ENCODE measurements around the gene KRTAP5-11.
"Not testable (repeated sequence)": the region's sequence is repeated elsewhere in the genome, so short reads cannot be mapped to it uniquely, and the experiment has no call there.

Gene KRTAP5-11

GRCh38 chr11:71534711-71535608 lies 47.7 kb downstream of the KRTAP5-11 start:
- not testable (repeated sequence) for FAIRE-seq; DNase-seq (ENCODE audit: insufficient read length, low spot score)

GRCh38 chr11:71532036-71532610 lies 50.6 kb downstream of the KRTAP5-11 start:
- FAIRE-seq, result no peak
- no peak for DNase-seq (ENCODE audit: insufficient read length, low spot score)

Data from HTR-8/SVneo (cell line).